Testis (tissue), 3 donors: ENCODE results near the gene HERC2. TPM values are rescaled to one million over a fixed set of nuclear protein-coding genes. Genes with fewer than 3 reads are reported as not detected.
"Not testable (repeated sequence)": the region's sequence is repeated elsewhere in the genome, so short reads cannot be mapped to it uniquely, and the experiment has no call there.

Experiments
- DNase-seq: peaks from one replicate; pipeline ENCODE4 v3.0.0-alpha.2; 2019
- H3K27ac ChIP-seq, 2 donors: fragments of 200-600 bp; sonication (generic); one replicate each; pipeline ENCODE4 v1.5.1; 2019
- H3K27me3 ChIP-seq: fragments of 200-600 bp; sonication (generic); one replicate; pipeline ENCODE4 v1.5.1; 2019
- H3K36me3 ChIP-seq: fragments of 200-600 bp; sonication (generic); one replicate; pipeline ENCODE4 v1.5.1; 2017; ENCODE audit warnings: low read depth; ENCODE audit errors: missing control alignments
- H3K4me1 ChIP-seq: fragments of 200-600 bp; sonication (generic); one replicate; pipeline ENCODE4 v1.5.1; 2019
- H3K4me3 ChIP-seq, 2 donors: fragments of 200-600 bp; sonication (generic); one replicate each; pipeline ENCODE4 v1.5.1; 2017 to 2019
- H3K9me3 ChIP-seq: fragments of 200-600 bp; sonication (generic); one replicate; pipeline ENCODE4 v1.5.1; 2017
- CTCF ChIP-seq, 3 experiments: fragments of 450-650 bp in 2 of 3; fragments of 200-600 bp in 1 of 3; sonication (generic) in 1 of 3; IDR thresholded peaks; one replicate each; pipeline ENCODE4 v1.5.1; 2016 to 2019; ENCODE audit warnings: antibody characterized with exemption in 3 of 3, mild to moderate bottlenecking in 2 of 3, moderate library complexity in 1 of 3
- POLR2A ChIP-seq: fragments of 450-650 bp; IDR thresholded peaks from one replicate; pipeline ENCODE4 v1.6.1; 2017; ENCODE audit warnings: antibody characterized with exemption, mild to moderate bottlenecking, moderate library complexity
- WGBS, 2 donors: methylation state at CpG; one replicate each; pipeline ENCODE4 v1.1.5; 2018; 5-methylcytosine and 5-hydroxymethylcytosine counted together
- intact Hi-C: fragments of 100-400 bp; cut with DNase I; formaldehyde crosslinking; loops from one replicate; pipeline ENCODE4 v1.15.1; 2023; ENCODE audit warnings: low total_unique reads
- polyA plus RNA-seq: library from polyadenylated mRNA; stranded (reverse); fragments of 350-450 nt; fragmentation: Illumina TruSeq; extraction: RNeasy Lipid Tissue Mini Kit (QIAGEN cat#74804); gene quantifications from one replicate; pipeline ENCODE4 v1.2.3, GENCODE V29; 2014; ENCODE audit warnings: low read depth, low replicate concordance; ENCODE audit not compliant: insufficient read depth
- total RNA-seq, 2 donors: library from RNA; depleted of rRNA; stranded (reverse); fragments of >200 nt; gene quantifications; one replicate each; pipeline ENCODE4 v1.2.3, GENCODE V29; 2016

HERC2 gene
- total and polyA plus RNA-seq, 3 donors from 2014 or later: 45.6 to 113 (median 78.2) TPM

GRCh38 chr15:28140062-28140461 is 181.9 kb downstream of the HERC2 start:
- no peak for DNase-seq
- Histone ChIP-seq H3K4me1 (no peaks in the 10 kb centered on the region), H3K36me3 (no peaks in the 10 kb centered on the region), H3K27ac (no peak overlapping the region), H3K4me3 (no peak overlapping the region), H3K9me3 (no peaks in the 10 kb centered on the region), H3K27me3 (no peaks in the 10 kb centered on the region)
- no peak for TF ChIP-seq POLR2A
- TF ChIP-seq CTCF (IDR thresholded peaks at IDR 0.05): no peak
- intact Hi-C loops: no loop called here
- WGBS, 2 donors: 92 to 97% methylated on average over 6 of the region's 6 CpGs

GRCh38 chr15:28137408-28138039 is 184.5 kb downstream of the HERC2 start:
- WGBS, 2 donors: 83% methylated on average over 9 of the region's 9 CpGs
- H3K36me3 ChIP-seq, intact Hi-C loops, DNase-seq, H3K9me3 ChIP-seq, H3K27ac ChIP-seq, H3K4me1 ChIP-seq, H3K4me3 ChIP-seq, H3K27me3 ChIP-seq: not testable (repeated sequence)

GRCh38 chr15:28136236-28136904 is 185.6 kb downstream of the HERC2 start:
- H3K27me3 ChIP-seq, H3K4me3 ChIP-seq, DNase-seq, H3K36me3 ChIP-seq, H3K27ac ChIP-seq, H3K9me3 ChIP-seq, H3K4me1 ChIP-seq, intact Hi-C loops: not testable (repeated sequence)
- WGBS, 2 donors: 84 to 85% methylated on average over 6 of the region's 6 CpGs

- Histone ChIP-seq H3K27me3 (no peaks in the 10 kb centered on the region), H3K4me3 (no peak overlapping the region), H3K27ac (no peak overlapping the region), H3K36me3 (no peaks in the 10 kb centered on the region), H3K4me1 (no peaks in the 10 kb centered on the region), H3K9me3 (no peaks in the 10 kb centered on the region)
- intact Hi-C loops: no loop called here
- TF ChIP-seq POLR2A: no peak
- TF ChIP-seq CTCF (IDR thresholded peaks at IDR 0.05): no peak
- DNase-seq: no peak
Observed at GRCh38 chr15:28133281-28133680, 188.7 kb downstream of the HERC2 start.

GRCh38 chr15:28132524-28133275 is 189.3 kb downstream of the HERC2 start:
- DNase-seq: no peak
- Histone ChIP-seq H3K4me1 (no peaks in the 10 kb centered on the region), H3K4me3 (no peak overlapping the region), H3K27ac (no peak overlapping the region), H3K9me3 (no peaks in the 10 kb centered on the region), H3K36me3 (no peaks in the 10 kb centered on the region), H3K27me3 (no peaks in the 10 kb centered on the region)
- 81 to 90% methylated on average over 18 to 21 of the region's 21 CpGs for WGBS, 2 donors
- TF ChIP-seq POLR2A (no peak), CTCF (IDR thresholded peaks at IDR 0.05) (no peak)
- intact Hi-C loops: no loop called here
